ENCODE data around the gene HNF4A. TPM values are rescaled to one million over a fixed set of nuclear protein-coding genes. Genes with fewer than 3 reads are reported as not detected.

HNF4A gene
- total RNA-seq, 2 experiments from 2014 or later: not detected

- TF ChIP-seq CTCF (conservative IDR thresholded peaks at IDR 0.05; ENCODE audit: low read length): no peak
- TF ChIP-seq EZH2phosphoT487 (IDR thresholded peaks at IDR 0.05; ENCODE audit: borderline replicate concordance, low read depth, low read length): no peak
- Histone ChIP-seq H3K4me3 (ENCODE audit: low read depth, low read length, poor library complexity, severe bottlenecking) (no peak overlapping the region), H3K4me2 (ENCODE audit: low read length) (no peak overlapping the region), H3K9me3 (ENCODE audit: low read length) (no peaks in the 10 kb centered on the region), H3K79me2 (ENCODE audit: insufficient read depth, low read depth, low read length) (no peaks in the 10 kb centered on the region), H3K4me1 (ENCODE audit: insufficient read depth, low read length, poor library complexity, severe bottlenecking) (no peaks in the 10 kb centered on the region), H2AFZ (ENCODE audit: low read length) (no peak overlapping the region), H4K20me1 (ENCODE audit: insufficient read depth, low read length) (no peaks in the 10 kb centered on the region), H3K27ac (ENCODE audit: low read depth, low read length, poor library complexity, severe bottlenecking) (no peak overlapping the region), H3K9me2 (ENCODE audit: insufficient read depth, low read length) (no peaks in the 10 kb centered on the region), H3K36me3 (ENCODE audit: insufficient read depth, low read length) (no peaks in the 10 kb centered on the region)
- BruUV-seq (replicated peaks): no TSS peak
- intact Hi-C loops (cut with micrococcal nuclease; ENCODE audit: unreplicated experiment): no loop called here
- ChIA-PET POLR2A (interaction anchor here (0.7 kb wide), 1 partner anchor 524 kb away, joined by 3 read pairs; no protein-coding TSS in a partner anchor), CTCF (ENCODE audit: unreplicated experiment) (no interaction called here)
- DNase-seq (ENCODE audit: low spot score): no peak
Measured at GRCh38 chr20:44450903-44451450, 95.5 kb downstream of the HNF4A start.

- no peaks in the 10 kb centered on the region for H3K4me1 ChIP-seq (ENCODE audit: insufficient read depth, low read length, poor library complexity, severe bottlenecking)
- CTCF ChIA-PET (ENCODE audit: unreplicated experiment): no interaction called here
- POLR2A ChIA-PET: no interaction called here
- H3K36me3 ChIP-seq (ENCODE audit: insufficient read depth, low read length): no peaks in the 10 kb centered on the region
- H3K9me2 ChIP-seq (ENCODE audit: insufficient read depth, low read length): no peaks in the 10 kb centered on the region
- no TSS peak for BruUV-seq (replicated peaks)
- H3K4me2 ChIP-seq (ENCODE audit: low read length): no peak overlapping the region
- TF ChIP-seq EZH2phosphoT487 (IDR thresholded peaks at IDR 0.05; ENCODE audit: borderline replicate concordance, low read depth, low read length) (no peak), CTCF (conservative IDR thresholded peaks at IDR 0.05; ENCODE audit: low read length) (no peak)
- no peak overlapping the region for H2AFZ ChIP-seq (ENCODE audit: low read length)
- intact Hi-C loops (cut with micrococcal nuclease; ENCODE audit: unreplicated experiment): no loop called here
- no peaks in the 10 kb centered on the region for H3K79me2 ChIP-seq (ENCODE audit: insufficient read depth, low read depth, low read length)
- no peak overlapping the region for H3K4me3 ChIP-seq (ENCODE audit: low read depth, low read length, poor library complexity, severe bottlenecking)
- no peaks in the 10 kb centered on the region for H3K9me3 ChIP-seq (ENCODE audit: low read length)
- H3K27ac ChIP-seq (ENCODE audit: low read depth, low read length, poor library complexity, severe bottlenecking): no peak overlapping the region
- no peaks in the 10 kb centered on the region for H4K20me1 ChIP-seq (ENCODE audit: insufficient read depth, low read length)
- DNase-seq (ENCODE audit: low spot score): no peak
Measured at GRCh38 chr20:44454306-44454963, 98.9 kb downstream of the HNF4A start.

DNA sequence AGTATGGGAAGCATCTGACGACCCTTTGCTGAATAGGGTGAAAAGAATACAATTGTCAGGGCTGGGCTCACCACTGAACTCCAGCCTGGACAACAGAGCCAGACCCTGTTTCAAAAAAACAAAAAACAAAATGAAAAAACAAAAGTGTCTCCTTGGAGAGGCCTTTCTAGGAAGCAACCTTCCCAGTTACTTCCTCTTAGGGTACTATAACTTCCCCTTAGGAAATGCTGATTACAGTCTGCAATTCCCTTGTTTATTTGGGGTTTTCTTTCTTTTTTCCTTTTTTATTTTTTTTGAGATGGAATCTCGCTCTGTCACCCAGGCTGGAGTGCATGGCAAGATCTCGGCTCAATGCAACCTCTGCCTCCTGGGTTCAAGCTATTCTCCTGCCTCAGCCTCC lies 99.6 kb downstream of the HNF4A start:
- H3K4me1 ChIP-seq (ENCODE audit: insufficient read depth, low read length, poor library complexity, severe bottlenecking): no peaks in the 10 kb centered on the region
- TF ChIP-seq CTCF (conservative IDR thresholded peaks at IDR 0.05; ENCODE audit: low read length): no peak
- no peak for TF ChIP-seq EZH2phosphoT487 (IDR thresholded peaks at IDR 0.05; ENCODE audit: borderline replicate concordance, low read depth, low read length)
- DNase-seq (ENCODE audit: low spot score): no peak
- no peak overlapping the region for H3K27ac ChIP-seq (ENCODE audit: low read depth, low read length, poor library complexity, severe bottlenecking)
- H3K9me3 ChIP-seq (ENCODE audit: low read length): no peaks in the 10 kb centered on the region
- CTCF ChIA-PET (ENCODE audit: unreplicated experiment): no interaction called here
- H3K4me3 ChIP-seq (ENCODE audit: low read depth, low read length, poor library complexity, severe bottlenecking): no peak overlapping the region
- BruUV-seq (replicated peaks): no TSS peak
- no peaks in the 10 kb centered on the region for H3K36me3 ChIP-seq (ENCODE audit: insufficient read depth, low read length)
- intact Hi-C loops (cut with micrococcal nuclease; ENCODE audit: unreplicated experiment): no loop called here
- H3K9me2 ChIP-seq (ENCODE audit: insufficient read depth, low read length): no peaks in the 10 kb centered on the region
- POLR2A ChIA-PET: no interaction called here
- H2AFZ ChIP-seq (ENCODE audit: low read length): no peak overlapping the region
- H4K20me1 ChIP-seq (ENCODE audit: insufficient read depth, low read length): no peaks in the 10 kb centered on the region
- H3K79me2 ChIP-seq (ENCODE audit: insufficient read depth, low read depth, low read length): no peaks in the 10 kb centered on the region
- no peak overlapping the region for H3K4me2 ChIP-seq (ENCODE audit: low read length)

Data from OCI-LY7 (cell line).